GM12878 (cell line): Measurements from ENCODE around the gene LEMD2. TPM values are rescaled to one million over a fixed set of nuclear protein-coding genes. Genes with fewer than 3 reads are reported as not detected.

Experiments used
- ATAC-seq: fragments of 200-7000 bp; cut with Tn5 transposase; 3 replicates; pipeline ENCODE4 v1.9.1; 2020; ENCODE audit warnings: mild to moderate bottlenecking, moderate library complexity
- BruUV-seq: library from RNA; stranded (reverse); fragments of 400-500 nt; replicated peaks from 2 replicates; lab custom pipeline; 2021; lab: Mats Ljungman, UMichigan
- CTCF ChIA-PET: fragments of 300-600 bp; sonication (Branson Sonifier 250); formaldehyde crosslinking; extraction: SDS; loops from one replicate; lab custom pipeline; 2021; ENCODE audit warnings: inconsistent platforms; lab: Yijun Ruan, JAX
- POLR2A ChIA-PET: fragments of 350-600 bp; formaldehyde crosslinking; extraction: SDS; loops from one replicate; lab custom pipeline; 2021; ENCODE audit warnings: inconsistent platforms; lab: Charles Lee
- RAD21 ChIA-PET: fragments of 300-600 bp; sonication (Branson Sonifier 250); formaldehyde crosslinking; loops from one replicate; lab custom pipeline; 2023; ENCODE audit warnings: antibody characterized with exemption; ENCODE audit not compliant: unreplicated experiment; lab: Charles Lee
- SMC1A ChIA-PET: fragments of 300-600 bp; sonication (Branson Sonifier 250); formaldehyde crosslinking; loops from one replicate; lab custom pipeline; 2023; ENCODE audit not compliant: unreplicated experiment, uncharacterized antibody; lab: Charles Lee
- DNase-seq: peaks from one replicate; pipeline ENCODE4 v3.0.0-alpha.2; 2011; ENCODE audit warnings: low read depth, low spot score
- FAIRE-seq: peaks from 3 replicates; lab custom pipeline; 2011; peaks lifted over from hg19 to GRCh38; lab: Jason Lieb, UNC
- H2AFZ ChIP-seq: 2 replicates; pipeline ENCODE4 v1.6.0; 2011; ENCODE audit warnings: low read depth, low read length, control low read depth; ENCODE audit not compliant: control insufficient read depth
- H3K27ac ChIP-seq: 2 replicates; pipeline ENCODE4 v1.5.1; 2011; ENCODE audit warnings: control low read depth; ENCODE audit not compliant: control insufficient read depth, insufficient read depth
- H3K27me3 ChIP-seq, 2 experiments: replicated peaks in 1 of 2; 2 replicates each; pipeline versions ENCODE4 v1.6.0 to v1.6.1; 2011; ENCODE audit warnings: low read length in 1 of 2; ENCODE audit not compliant: control insufficient read depth in 2 of 2, insufficient read depth in 2 of 2
- H3K36me3 ChIP-seq, 2 experiments: 2 replicates each; pipeline ENCODE4 v1.5.1; 2011; ENCODE audit warnings: low read length in 1 of 2; ENCODE audit not compliant: control insufficient read depth in 2 of 2, insufficient read depth in 2 of 2
- H3K4me1 ChIP-seq: 2 replicates; pipeline ENCODE4 v1.6.1; 2011; ENCODE audit warnings: mild to moderate bottlenecking, low read length, moderate library complexity, mixed read lengths; ENCODE audit not compliant: control insufficient read depth, insufficient read depth
- H3K4me2 ChIP-seq: 2 replicates; pipeline ENCODE4 v1.6.0; 2011; ENCODE audit warnings: control low read depth; ENCODE audit not compliant: control insufficient read depth, insufficient read depth
- H3K4me3 ChIP-seq: fragments of 200-600 bp; sonication (generic); 2 replicates; pipeline ENCODE4 v1.5.1; 2016
- H3K79me2 ChIP-seq: 2 replicates; pipeline ENCODE4 v1.6.0; 2011; ENCODE audit warnings: low read length; ENCODE audit not compliant: control insufficient read depth, insufficient read depth
- H3K9ac ChIP-seq: 2 replicates; pipeline ENCODE4 v1.8.0; 2011; ENCODE audit warnings: low read length, control low read depth, mixed read lengths; ENCODE audit not compliant: control insufficient read depth, insufficient read depth
- H3K9me3 ChIP-seq: replicated peaks from 3 replicates; pipeline ENCODE4 v1.5.1; 2011; ENCODE audit warnings: mild to moderate bottlenecking, low read length; ENCODE audit not compliant: control insufficient read depth, insufficient read depth
- H4K20me1 ChIP-seq: 2 replicates; pipeline ENCODE4 v1.6.0; 2011; ENCODE audit not compliant: control insufficient read depth, insufficient read depth
- HSF1 ChIP-seq: fragments of 150-350 bp; IDR thresholded peaks from 2 replicates; pipeline ENCODE4 v1.6.1; 2014; ENCODE audit warnings: mild to moderate bottlenecking, low read depth, low read length
- NFYA ChIP-seq: IDR thresholded peaks from 2 replicates; pipeline ENCODE4 v1.6.1; 2011; ENCODE audit warnings: low read depth, mild to moderate bottlenecking, low read length, improper control_type of control experiment, borderline replicate concordance
- NRF1 ChIP-seq: conservative IDR thresholded peaks from 2 replicates; pipeline ENCODE4 v1.6.1; 2011; ENCODE audit warnings: mild to moderate bottlenecking, low read depth, low read length, improper control_type of control experiment
- POLR2A ChIP-seq: IDR thresholded peaks from 2 replicates; pipeline ENCODE4 v1.6.1; 2011; ENCODE audit warnings: low read depth, mild to moderate bottlenecking, low read length
- RFX5 ChIP-seq: IDR thresholded peaks from 2 replicates; pipeline ENCODE4 v1.6.1; 2011; ENCODE audit warnings: low read depth, low read length, improper control_type of control experiment
- RUNX3 ChIP-seq: IDR thresholded peaks from 2 replicates; pipeline ENCODE4 v1.6.1; 2012; ENCODE audit warnings: low read length, inconsistent platforms
- SRF ChIP-seq, 2 experiments: IDR thresholded peaks; 2 replicates each; pipeline ENCODE4 v1.6.1; 2011; ENCODE audit warnings: low read depth in 2 of 2, low read length in 2 of 2, mild to moderate bottlenecking in 1 of 2, moderate library complexity in 1 of 2
- STAT3 ChIP-seq: IDR thresholded peaks from 2 replicates; pipeline ENCODE4 v1.6.1; 2011; ENCODE audit warnings: low read depth, low read length, improper control_type of control experiment
- TBL1XR1 ChIP-seq: IDR thresholded peaks from 2 replicates; pipeline ENCODE4 v1.6.1; 2012; ENCODE audit warnings: low read depth, low read length, improper control_type of control experiment
- ZNF217 ChIP-seq: fragments of 450-650 bp; IDR thresholded peaks from 2 replicates; pipeline ENCODE4 v1.6.1; 2017; ENCODE audit warnings: antibody characterized with exemption, mild to moderate bottlenecking
- ZNF592 ChIP-seq: fragments of 450-650 bp; IDR thresholded peaks from 2 replicates; pipeline ENCODE4 v1.6.1; 2017; ENCODE audit warnings: mild to moderate bottlenecking, moderate library complexity
- whole genome bisulfite sequencing: methylation state at CpG from one replicate; pipeline ENCODE4 v1.1.6; 2016; ENCODE audit warnings: low lambda C conversion rate; ENCODE audit not compliant: insufficient replicate concordance, insufficient coverage; ENCODE audit errors: missing lambda C conversion rate; 5-methylcytosine and 5-hydroxymethylcytosine counted together
- in situ Hi-C: fragments of 300-500 bp; cut with MboI; formaldehyde crosslinking; loops from 9 replicates; pipeline ENCODE4 v1.14.3; 2018; ENCODE audit warnings: mixed read lengths
- intact Hi-C: fragments of 100-400 bp; cut with micrococcal nuclease; formaldehyde crosslinking; loops from one replicate; pipeline ENCODE4 v1.14.2; 2022; ENCODE audit not compliant: unreplicated experiment
- polyA plus RNA-seq, 11 experiments: library from polyadenylated mRNA; depleted of rRNA in 4 of 11; unstranded in 6 of 11; stranded (reverse) in 5 of 11; fragments of >200 nt; fragmentation: Nextera tagmentation in 4 of 11; fragmentation: Illumina TruSeq in 1 of 11; extraction: Ambion mirVana in 4 of 11; extraction: Trizol in 1 of 11; gene quantifications; 1 replicate in 1 of 11; 2 replicates in 10 of 11; pipeline versions ENCODE4 v1.2.1 to v1.2.3, GENCODE V29; 2011 to 2016; ENCODE audit warnings: inconsistent platforms in 2 of 11, missing spikeins in 2 of 11, low read depth in 1 of 11
- total RNA-seq, 4 experiments: library from RNA; depleted of rRNA in 3 of 4; stranded (reverse); fragments of >200 nt in 3 of 4; fragmentation: Illumina TruSeq in 1 of 4; extraction: Trizol in 1 of 4; gene quantifications; 2 replicates each; pipeline versions ENCODE4 v1.2.1 to v1.2.3, GENCODE V29; 2013 to 2021

LEMD2 gene
- total and polyA plus RNA-seq, 10 of the 15 experiments (the other 5 are each of a cell fraction or from before 2014, with no cell fraction given), result 0.45 to 47.1 (median 22.8) TPM

- in situ Hi-C loops (no loop called here), intact Hi-C loops (no loop called here)
- ATAC-seq (no peak), FAIRE-seq (no peak), DNase-seq (no peak)
- Histone ChIP-seq H3K79me2 (no peaks in the 10 kb centered on the region), H3K9ac (no peak overlapping the region), H3K4me3 (no peak overlapping the region), H4K20me1 (no peaks in the 10 kb centered on the region; the same call in 1 of the 2 replicates), H3K9me3 (no peaks in the 10 kb centered on the region), H3K27ac (no peak overlapping the region), H3K36me3 (no peaks in the 10 kb centered on the region), H3K27me3 (peaks cover 2 to 8% of the 10 kb centered on the region in 2 experiments; a peak in 3 of 4 replicates), H3K4me2 (no peak overlapping the region), H2AFZ (no peak overlapping the region), H3K4me1 (no peaks in the 10 kb centered on the region)
- TF ChIP-seq RUNX3, result 0 out of 2 replicates have a peak, but pooled peaks have one; percentile 18
- no peak for TF ChIP-seq ZNF592
- ChIA-PET SMC1A (no interaction called here), CTCF (no interaction called here), POLR2A (no interaction called here), RAD21 (no interaction called here)
- WGBS, result under 1% methylated on average over 6 of the region's 6 CpGs
- no TSS peak for BruUV-seq
Measured at GRCh38 chr6:33807606-33808005, 18.7 kb upstream of the LEMD2 start.

GRCh38 chr6:33806841-33807240 is 17.9 kb upstream of the LEMD2 start:
- TF ChIP-seq POLR2A (no peak), ZNF217 (no peak), RFX5 (no peak), STAT3 (no peak), HSF1 (no peak), TBL1XR1 (no peak), SRF (IDR thresholded peaks at IDR 0.05; ENCODE audit: low read depth in 2 of 2, low read length in 2 of 2) (no peak), NRF1 (no peak), NFYA (no peak)
- CTCF ChIA-PET, result no interaction called here
- no peak overlapping the region for H3K4me3 ChIP-seq
- no TSS peak for BruUV-seq
- H3K79me2 ChIP-seq, result no peaks in the 10 kb centered on the region
- no peak overlapping the region for H3K9ac ChIP-seq
- in situ Hi-C loops (no loop called here), intact Hi-C loops (no loop called here)
- RAD21 ChIA-PET, result no interaction called here
- H3K36me3 ChIP-seq, result no peaks in the 10 kb centered on the region
- H2AFZ ChIP-seq, result no peak overlapping the region
- POLR2A ChIA-PET, result no interaction called here
- 30% methylated on average over 9 of the region's 9 CpGs for WGBS
- no peak overlapping the region for H3K27ac ChIP-seq
- H3K27me3 ChIP-seq, result peaks cover 3 to 5% of the 10 kb centered on the region in 2 experiments; a peak in 3 of 4 replicates
- FAIRE-seq, result no peak
- no peak overlapping the region for H3K4me2 ChIP-seq
- no peaks in the 10 kb centered on the region for H4K20me1 ChIP-seq
- DNase-seq, result no peak
- no peaks in the 10 kb centered on the region for H3K9me3 ChIP-seq
- SMC1A ChIA-PET, result no interaction called here
- H3K4me1 ChIP-seq, result no peaks in the 10 kb centered on the region
- ATAC-seq, result no peak
